ENCODE data around the gene SLC37A1. TPM values are rescaled to one million over a fixed set of nuclear protein-coding genes. Genes with fewer than 3 reads are reported as not detected.

SLC37A1 gene
- total RNA-seq, 1 experiment from 2014 or later: 38.3 TPM

DNA sequence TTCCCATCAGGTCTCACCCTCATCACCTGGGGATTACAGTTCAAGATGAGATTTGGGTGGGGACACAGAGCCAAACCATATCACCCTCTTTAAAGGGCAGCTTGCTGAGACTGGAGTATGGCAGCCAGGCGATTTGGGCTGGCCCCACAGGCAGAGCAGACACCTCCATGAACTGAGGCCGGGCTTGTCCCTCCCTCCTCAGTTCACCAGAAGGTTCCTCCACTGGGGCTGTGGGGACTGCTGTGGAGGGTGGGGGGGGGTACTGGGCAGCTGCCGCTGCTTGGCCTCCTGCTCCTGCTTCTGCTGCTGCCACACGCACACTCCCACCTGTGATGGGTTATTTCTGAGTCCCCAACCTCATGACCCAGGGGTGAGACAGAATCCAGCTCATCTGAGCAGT, 85.8 kb downstream of the SLC37A1 start:
- Histone ChIP-seq H4K20me1 (ENCODE audit: low read length) (no peaks in the 10 kb centered on the region), H3K9me3 (ENCODE audit: low read length) (no peaks in the 10 kb centered on the region), H3K9me2 (replicated peaks; ENCODE audit: low read length) (no peaks in the 10 kb centered on the region), H3K9ac (ENCODE audit: low read length) (no peak overlapping the region), H3K4me1 (ENCODE audit: insufficient read depth, low read length) (no peaks in the 10 kb centered on the region), H3F3A (ENCODE audit: low read length, unreplicated experiment) (no peaks in the 10 kb centered on the region), H3K36me3 (ENCODE audit: low read depth, low read length) (no peaks in the 10 kb centered on the region), H3K27me3 (ENCODE audit: low read length) (peaks cover 41% of the 10 kb centered on the region), H3K79me2 (ENCODE audit: low read length) (no peaks in the 10 kb centered on the region), H3K27ac (ENCODE audit: low read length) (no peak overlapping the region), H3K4me3 (ENCODE audit: low read length) (no peak overlapping the region), H2AFZ (ENCODE audit: low read length) (no peak overlapping the region), H3K4me2 (ENCODE audit: low read length) (no peak overlapping the region)
- CTCF ChIA-PET: no interaction called here
- DNase-seq (no peak), ATAC-seq (no peak)
- no TSS peak for BruUV-seq (replicated peaks)
- TF ChIP-seq, protein P1, sequence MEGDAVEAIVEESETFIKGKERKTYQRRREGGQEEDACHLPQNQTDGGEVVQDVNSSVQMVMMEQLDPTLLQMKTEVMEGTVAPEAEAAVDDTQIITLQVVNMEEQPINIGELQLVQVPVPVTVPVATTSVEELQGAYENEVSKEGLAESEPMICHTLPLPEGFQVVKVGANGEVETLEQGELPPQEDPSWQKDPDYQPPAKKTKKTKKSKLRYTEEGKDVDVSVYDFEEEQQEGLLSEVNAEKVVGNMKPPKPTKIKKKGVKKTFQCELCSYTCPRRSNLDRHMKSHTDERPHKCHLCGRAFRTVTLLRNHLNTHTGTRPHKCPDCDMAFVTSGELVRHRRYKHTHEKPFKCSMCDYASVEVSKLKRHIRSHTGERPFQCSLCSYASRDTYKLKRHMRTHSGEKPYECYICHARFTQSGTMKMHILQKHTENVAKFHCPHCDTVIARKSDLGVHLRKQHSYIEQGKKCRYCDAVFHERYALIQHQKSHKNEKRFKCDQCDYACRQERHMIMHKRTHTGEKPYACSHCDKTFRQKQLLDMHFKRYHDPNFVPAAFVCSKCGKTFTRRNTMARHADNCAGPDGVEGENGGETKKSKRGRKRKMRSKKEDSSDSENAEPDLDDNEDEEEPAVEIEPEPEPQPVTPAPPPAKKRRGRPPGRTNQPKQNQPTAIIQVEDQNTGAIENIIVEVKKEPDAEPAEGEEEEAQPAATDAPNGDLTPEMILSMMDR (conservative IDR thresholded peaks at IDR 0.05; ENCODE audit: low read depth, low read length): no peak
- no peak for TF ChIP-seq EZH2phosphoT487 (IDR thresholded peaks at IDR 0.05; ENCODE audit: borderline replicate concordance, low read length)
- no peak for TF ChIP-seq EZH2 (IDR thresholded peaks at IDR 0.05; ENCODE audit: low read length, unreplicated experiment)
- intact Hi-C loops (cut with micrococcal nuclease): no loop called here
- POLR2A ChIA-PET (ENCODE audit: unreplicated experiment): no interaction called here

DNA sequence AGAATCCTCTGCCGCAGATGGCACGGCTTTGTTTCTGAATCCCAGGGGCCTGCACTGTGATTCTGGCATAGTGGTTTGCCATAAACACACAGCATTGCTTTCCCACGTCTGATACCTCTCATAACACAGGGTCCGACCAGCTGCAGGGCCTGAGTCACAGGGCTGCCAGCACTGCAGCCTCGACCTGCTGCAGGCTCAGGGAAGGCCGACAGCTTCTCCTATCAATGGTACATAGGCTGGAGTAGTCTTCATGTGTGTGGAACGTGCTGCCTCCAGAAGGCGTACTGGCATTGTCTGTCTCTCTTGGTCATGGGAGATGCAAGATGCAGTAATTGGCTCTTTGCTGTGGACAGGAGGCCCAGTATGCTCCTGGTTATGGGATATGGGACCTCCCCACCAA, 86.3 kb downstream of the SLC37A1 start:
- Histone ChIP-seq H3K4me2 (ENCODE audit: low read length) (no peak overlapping the region), H4K20me1 (ENCODE audit: low read length) (no peaks in the 10 kb centered on the region), H3K27me3 (ENCODE audit: low read length) (peaks cover 41% of the 10 kb centered on the region), H3K4me3 (ENCODE audit: low read length) (no peak overlapping the region), H2AFZ (ENCODE audit: low read length) (no peak overlapping the region), H3K36me3 (ENCODE audit: low read depth, low read length) (no peaks in the 10 kb centered on the region), H3K4me1 (ENCODE audit: insufficient read depth, low read length) (no peaks in the 10 kb centered on the region), H3K9me3 (ENCODE audit: low read length) (no peaks in the 10 kb centered on the region), H3F3A (ENCODE audit: low read length, unreplicated experiment) (no peaks in the 10 kb centered on the region), H3K9me2 (replicated peaks; ENCODE audit: low read length) (no peaks in the 10 kb centered on the region), H3K27ac (ENCODE audit: low read length) (no peak overlapping the region), H3K79me2 (ENCODE audit: low read length) (no peaks in the 10 kb centered on the region), H3K9ac (ENCODE audit: low read length) (no peak overlapping the region)
- DNase-seq (no peak), ATAC-seq (no peak)
- POLR2A ChIA-PET (ENCODE audit: unreplicated experiment): no interaction called here
- TF ChIP-seq, protein P1 (conservative IDR thresholded peaks at IDR 0.05; ENCODE audit: low read depth, low read length): no peak
- no peak for TF ChIP-seq EZH2 (IDR thresholded peaks at IDR 0.05; ENCODE audit: low read length, unreplicated experiment)
- no peak for TF ChIP-seq EZH2phosphoT487 (IDR thresholded peaks at IDR 0.05; ENCODE audit: borderline replicate concordance, low read length)
- BruUV-seq (replicated peaks): no TSS peak
- CTCF ChIA-PET: no interaction called here
- intact Hi-C loops (cut with micrococcal nuclease): no loop called here

DNA sequence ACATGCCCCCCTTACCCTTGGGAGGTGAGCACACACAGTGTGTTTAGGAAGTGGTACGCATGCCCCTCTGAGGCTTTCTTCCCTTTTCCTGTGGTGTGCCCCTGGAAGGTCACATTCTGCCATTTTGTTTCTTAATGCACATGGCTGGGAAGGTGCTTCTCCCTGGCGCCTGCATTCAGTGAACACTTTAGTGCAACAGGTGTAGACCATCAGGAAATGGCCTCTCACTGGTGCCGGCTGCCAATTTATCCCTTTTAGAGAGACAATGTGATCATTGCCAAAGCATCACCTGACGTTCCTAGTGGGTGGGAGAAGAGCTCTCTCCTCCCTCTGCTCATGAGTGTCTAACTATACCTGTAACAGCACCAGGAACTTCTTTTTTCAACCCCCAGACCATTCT, 88.0 kb downstream of the SLC37A1 start:
- ChIA-PET CTCF (no interaction called here), POLR2A (ENCODE audit: unreplicated experiment) (no interaction called here)
- H3K9me2 ChIP-seq (replicated peaks; ENCODE audit: low read length): no peaks in the 10 kb centered on the region
- H3F3A ChIP-seq (ENCODE audit: low read length, unreplicated experiment): no peaks in the 10 kb centered on the region
- no peak overlapping the region for H3K4me3 ChIP-seq (ENCODE audit: low read length)
- intact Hi-C loops (cut with micrococcal nuclease): no loop called here
- TF ChIP-seq EZH2phosphoT487 (IDR thresholded peaks at IDR 0.05; ENCODE audit: borderline replicate concordance, low read length) (no peak), EZH2 (IDR thresholded peaks at IDR 0.05; ENCODE audit: low read length, unreplicated experiment) (no peak)
- TF ChIP-seq, protein P1 (conservative IDR thresholded peaks at IDR 0.05; ENCODE audit: low read depth, low read length): no peak
- H4K20me1 ChIP-seq (ENCODE audit: low read length): no peaks in the 10 kb centered on the region
- H3K4me2 ChIP-seq (ENCODE audit: low read length): no peak overlapping the region
- ATAC-seq (no peak), DNase-seq (no peak)
- H3K9ac ChIP-seq (ENCODE audit: low read length): no peak overlapping the region
- peaks cover 34% of the 10 kb centered on the region for H3K27me3 ChIP-seq (ENCODE audit: low read length)
- H3K4me1 ChIP-seq (ENCODE audit: insufficient read depth, low read length): no peaks in the 10 kb centered on the region
- no peak overlapping the region for H3K27ac ChIP-seq (ENCODE audit: low read length)
- H3K79me2 ChIP-seq (ENCODE audit: low read length): no peaks in the 10 kb centered on the region
- H3K9me3 ChIP-seq (ENCODE audit: low read length): no peaks in the 10 kb centered on the region
- no TSS peak for BruUV-seq (replicated peaks)
- no peaks in the 10 kb centered on the region for H3K36me3 ChIP-seq (ENCODE audit: low read depth, low read length)
- no peak overlapping the region for H2AFZ ChIP-seq (ENCODE audit: low read length)
